HG03439 (cell line): ENCODE measurements around the gene PFDN6.
"Not testable (repeated sequence)": the region's sequence is repeated elsewhere in the genome, so short reads cannot be mapped to it uniquely, and the experiment has no call there.

Experiments used
- ATAC-seq: cut with Tn5 transposase; IDR thresholded peaks from one replicate; pipeline ENCODE4 v1.9.1; 2021; ENCODE audit warnings: mild to moderate bottlenecking, moderate library complexity; ENCODE audit not compliant: unreplicated experiment

Gene PFDN6

DNA sequence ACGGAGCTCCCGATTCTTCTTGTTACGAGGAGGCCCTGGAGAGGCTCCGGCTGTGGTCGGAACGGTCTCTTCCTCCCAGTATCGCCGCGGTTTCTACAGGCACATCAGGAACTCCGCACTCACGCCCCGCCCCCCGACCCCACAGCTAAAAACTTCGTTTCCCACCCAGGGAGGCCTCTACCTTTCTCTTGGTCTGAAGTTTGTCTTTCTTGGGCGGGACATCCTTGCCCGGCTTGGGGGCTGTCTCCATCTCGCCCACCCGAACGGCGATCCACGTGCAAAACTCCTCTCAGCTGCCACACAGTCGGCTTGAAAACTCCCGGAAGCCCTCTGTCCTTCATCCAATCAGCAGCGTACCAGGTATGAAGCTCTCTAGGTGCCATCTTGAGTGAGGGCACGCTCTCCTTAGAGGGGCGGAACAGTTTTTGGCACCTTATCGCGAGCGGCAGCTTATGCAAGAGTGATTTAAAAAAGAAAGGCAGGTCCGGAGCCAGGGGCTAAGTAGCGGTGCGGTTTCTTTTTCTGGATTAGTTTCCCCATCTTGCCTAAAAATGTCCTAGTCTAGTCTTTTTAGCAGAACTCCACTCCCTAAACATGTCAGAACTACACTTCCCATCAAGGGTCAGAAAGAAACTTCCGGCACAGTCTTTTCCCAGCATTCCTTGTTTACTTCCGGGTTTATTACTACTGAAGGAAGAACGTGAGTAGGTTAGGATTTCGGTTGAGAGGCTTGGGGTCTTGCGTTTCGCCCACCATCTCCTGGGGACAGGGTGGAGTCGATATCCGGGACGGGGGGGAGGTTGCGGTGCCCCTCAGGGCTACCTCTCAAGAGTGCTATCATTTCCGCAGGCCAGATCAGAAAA lies at the start of gene PFDN6, which contains the start of gene WDR46:
Gene PFDN6 (plus strand): TSS at position 681 of the 863 bp plus-strand sequence. CDS start 256 bp downstream, outside the sequence.
Gene WDR46 (minus strand): TSS at position 319 of the 863 bp plus-strand sequence. CDS start 69 bp downstream, at position 250.
- ATAC-seq = peak; percentile 83

GRCh38 chr6:33241968-33242367 lies 47.4 kb upstream of the PFDN6 start:
- no peak for ATAC-seq

DNA sequence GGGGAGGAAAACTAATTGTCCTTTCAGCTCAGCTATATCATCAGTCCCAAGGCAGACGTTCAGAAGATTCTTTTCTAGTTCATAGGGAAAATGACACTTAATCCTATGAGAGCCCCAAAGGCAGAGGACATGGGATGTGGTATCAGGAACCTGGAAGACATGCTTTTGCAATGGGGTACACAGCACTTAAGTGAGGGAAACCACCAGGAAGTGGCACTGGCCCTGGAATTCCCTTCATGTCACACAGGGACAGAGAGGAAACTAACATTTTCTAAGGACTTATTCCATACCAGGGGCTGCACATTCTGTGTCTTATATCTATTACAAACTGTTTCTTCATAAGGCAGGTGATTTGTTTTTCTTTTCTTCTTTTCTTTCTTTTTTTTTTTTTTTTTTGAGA lies 45.9 kb upstream of the PFDN6 start:
- ATAC-seq = no peak

- peak; percentile 39 for ATAC-seq
Measured at GRCh38 chr6:33247977-33248642, 41.3 kb upstream of the PFDN6 start.

DNA sequence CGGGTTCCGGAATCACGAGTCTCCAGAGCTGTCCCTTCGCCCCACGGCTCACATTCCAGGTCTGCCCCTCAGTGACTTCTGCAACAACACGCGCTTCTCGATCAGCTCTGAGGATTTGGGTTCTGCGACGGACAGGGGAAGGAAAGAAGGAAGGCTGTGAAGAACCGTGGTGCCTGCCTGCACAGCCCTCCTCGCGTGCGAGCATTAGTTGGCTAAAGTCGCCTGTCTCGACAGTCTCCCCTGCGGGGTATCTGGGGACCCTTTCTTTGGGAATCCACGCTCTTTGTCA lies 40.8 kb upstream of the PFDN6 start:
- ATAC-seq = peak; percentile 4

GRCh38 chr6:33248932-33249731 lies 40.3 kb upstream of the PFDN6 start:
- ATAC-seq = peak; percentile 84

- ATAC-seq = no peak
Measured at GRCh38 chr6:33249732-33250630, 39.4 kb upstream of the PFDN6 start.

- no peak for ATAC-seq
Measured at GRCh38 chr6:33250731-33251130, 38.7 kb upstream of the PFDN6 start.

GRCh38 chr6:33251395-33252012 lies 37.9 kb upstream of the PFDN6 start:
- no peak for ATAC-seq

DNA sequence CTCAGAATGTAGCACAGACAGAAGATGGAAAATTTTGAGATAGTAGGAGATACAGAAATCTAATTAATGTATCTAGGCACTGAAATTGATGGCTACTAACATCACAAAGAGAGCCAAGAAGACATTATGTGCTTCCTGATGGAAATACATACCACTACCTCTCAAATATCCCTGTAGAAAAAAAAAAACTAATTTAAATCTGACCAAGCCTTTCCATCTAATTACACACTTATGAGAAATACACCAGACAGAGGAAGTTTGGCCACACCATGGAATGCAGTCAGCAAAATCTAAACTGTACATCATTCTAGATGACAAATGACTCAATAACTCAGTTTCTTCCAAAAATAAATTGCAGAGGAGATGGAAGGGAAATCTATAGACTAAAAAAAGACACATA lies 36.6 kb upstream of the PFDN6 start:
- ATAC-seq = no peak

DNA sequence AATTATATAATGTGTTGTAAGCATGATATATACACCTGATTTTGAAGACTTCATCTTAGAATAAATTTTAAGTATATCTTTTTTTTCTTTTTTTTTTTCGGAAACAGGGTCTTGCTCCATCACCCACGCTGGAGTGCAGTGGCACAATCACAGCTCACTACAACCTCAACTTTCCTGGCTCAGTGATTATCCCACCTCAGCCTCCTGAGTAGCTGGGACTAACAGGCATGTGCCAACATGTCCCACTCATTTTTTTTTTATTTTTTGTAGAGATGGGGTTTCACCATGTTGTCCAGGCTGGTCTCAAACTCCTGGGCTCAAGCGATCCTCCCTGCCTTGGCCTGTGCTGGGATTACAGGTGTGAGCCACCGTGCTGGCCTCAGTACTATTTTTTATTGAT lies 34.8 kb upstream of the PFDN6 start:
- ATAC-seq = no peak

DNA sequence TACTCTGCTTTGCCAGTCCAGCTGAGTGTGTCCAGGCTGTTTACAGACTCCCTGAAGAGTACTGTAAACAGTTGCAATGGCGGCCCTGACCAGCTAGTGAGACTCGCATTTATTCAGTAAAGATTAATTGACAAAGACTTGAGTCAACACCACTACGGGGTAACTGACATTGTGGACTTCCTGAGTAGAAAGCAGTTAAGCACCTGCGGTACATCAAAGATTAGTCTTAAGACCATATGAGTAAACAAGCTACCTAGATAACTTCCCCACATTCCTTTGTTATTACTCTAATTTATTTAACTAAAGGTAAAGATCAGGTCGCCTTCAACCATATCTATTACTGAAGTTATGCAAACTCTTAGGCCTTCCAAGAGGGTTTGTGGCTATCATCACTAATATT lies 30.4 kb upstream of the PFDN6 start:
- ATAC-seq = no peak

- not testable (repeated sequence) for ATAC-seq
Measured at GRCh38 chr6:33262490-33262889, 26.9 kb upstream of the PFDN6 start.

DNA sequence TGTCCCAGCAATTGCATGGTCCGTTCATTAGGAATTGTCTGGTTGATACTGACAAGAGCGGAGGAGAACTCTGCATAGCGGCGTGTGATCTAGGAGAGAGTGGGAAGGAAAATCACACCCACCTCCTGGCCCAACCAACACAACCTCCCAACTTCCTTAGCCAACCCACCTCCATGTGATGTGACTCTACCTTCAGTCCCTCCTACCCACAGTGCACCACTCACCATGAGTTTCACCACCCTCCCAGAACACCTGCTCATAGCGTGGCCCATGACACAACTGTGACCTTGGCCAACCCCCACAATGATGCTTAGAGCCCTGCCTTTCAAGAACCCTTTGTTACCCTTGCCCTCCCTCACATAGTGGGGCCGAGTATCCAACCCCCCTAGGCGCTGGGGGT lies 25.4 kb upstream of the PFDN6 start:
- no peak for ATAC-seq

- no peak for ATAC-seq
Measured at GRCh38 chr6:33271117-33271467, 18.3 kb upstream of the PFDN6 start.

- peak; percentile 83 for ATAC-seq
Measured at GRCh38 chr6:33271468-33272274, 17.7 kb upstream of the PFDN6 start, which contains the start of the genes RPS18 and VPS52. Gene RPS18 (plus strand): TSS chr6:33272075. CDS start chr6:33272120, 45 bp downstream. Gene VPS52 (minus strand): TSS chr6:33271876. CDS start chr6:33271675, 201 bp downstream.

GRCh38 chr6:33272275-33273128 lies 16.9 kb upstream of the PFDN6 start:
- ATAC-seq = peak; percentile 18
